Activated naive CD8-positive, alpha-beta T cell treated with anti-CD3 and anti-CD28 coated beads, Interleukin-2, amount 10 ng/mL, durations not matched to agents 7 days and 5 days (primary cell): Measurements from ENCODE around the gene GNL1. TPM values are rescaled to one million over a fixed set of nuclear protein-coding genes. Genes with fewer than 3 reads are reported as not detected.
A peak's percentile ranks its signal among the peaks of the same experiment; 100 is the strongest.
"Not testable (repeated sequence)": the region's sequence is repeated elsewhere in the genome, so short reads cannot be mapped to it uniquely, and the experiment has no call there.

Experiments used
- ATAC-seq: fragments of 150-1000 bp; cut with Tn5 transposase; one replicate; pipeline ENCODE4 v1.10.0; 2021; ENCODE audit warnings: low read depth, moderate library complexity
- POLR2A ChIA-PET: fragments of 350-600 bp; sonication (Branson Sonifier 250); formaldehyde crosslinking; loops from one replicate; lab custom pipeline; 2021; ENCODE audit warnings: antibody characterized with exemption; lab: Charles Lee
- DNase-seq: peaks from one replicate; pipeline ENCODE4 v3.0.0; 2021
- H3K27ac Mint-ChIP-seq: one replicate; pipeline ENCODE4 v1.8.0; 2022; ENCODE audit warnings: mild to moderate bottlenecking, mixed read lengths
- H3K27me3 Mint-ChIP-seq: one replicate; pipeline ENCODE4 v1.8.0; 2022; ENCODE audit warnings: mild to moderate bottlenecking, moderate library complexity, mixed read lengths
- H3K36me3 Mint-ChIP-seq: one replicate; pipeline ENCODE4 v1.8.0; 2021; ENCODE audit warnings: mild to moderate bottlenecking, mixed read lengths
- H3K4me1 Mint-ChIP-seq: one replicate; pipeline ENCODE4 v1.8.0; 2021; ENCODE audit warnings: mixed read lengths
- H3K4me3 Mint-ChIP-seq: one replicate; pipeline ENCODE4 v1.8.0; 2022; ENCODE audit warnings: mild to moderate bottlenecking, moderate library complexity, mixed read lengths
- H3K9me3 Mint-ChIP-seq: one replicate; pipeline ENCODE4 v1.8.0; 2021; ENCODE audit warnings: mixed read lengths
- total RNA-seq, 2 experiments: library from RNA; stranded (reverse); gene quantifications; one replicate each; pipeline ENCODE4 v1.2.3, GENCODE V29; 2021

Gene GNL1
- total RNA-seq, 2 experiments from 2014 or later: 84.3 to 88.6 TPM

- Mint-ChIP-seq H3K27me3 (no peaks in the 10 kb centered on the region), H3K36me3 (peaks cover 4% of the 10 kb centered on the region), H3K4me1 (peaks cover 28% of the 10 kb centered on the region), H3K27ac (peak overlapping the region; percentile 71), H3K9me3 (no peaks in the 10 kb centered on the region), H3K4me3 (peak overlapping the region; percentile 74)
- ATAC-seq: peak; percentile 62
- DNase-seq: no peak
- POLR2A ChIA-PET: interaction anchor here (0.7 to 4.8 kb wide), 13 partner anchors 10 to 603 kb away, joined by 3 to 54 read pairs (median 4); partner anchors contain the start of genes ABCF1, GNL1 and PRR3
Observed at GRCh38 chr6:30542404-30542725, 13.9 kb downstream of the GNL1 start.

- POLR2A ChIA-PET: interaction anchor here (0.5 to 4.8 kb wide), 17 partner anchors 9 to 1123 kb away, joined by 3 to 54 read pairs (median 4); partner anchors contain the start of genes ABCF1, GNL1, GPANK1 and PRR3
- H3K27me3 Mint-ChIP-seq: no peaks in the 10 kb centered on the region
- H3K4me3 Mint-ChIP-seq: peak overlapping the region; percentile 74
- DNase-seq (peak; percentile 82), ATAC-seq (peak; percentile 71)
- peaks cover 4% of the 10 kb centered on the region for H3K36me3 Mint-ChIP-seq
- H3K27ac Mint-ChIP-seq: peak overlapping the region; percentile 71
- no peaks in the 10 kb centered on the region for H3K9me3 Mint-ChIP-seq
- H3K4me1 Mint-ChIP-seq: peaks cover 28% of the 10 kb centered on the region
Observed at GRCh38 chr6:30541515-30542403, 14.5 kb downstream of the GNL1 start.

- Mint-ChIP-seq H3K4me3 (no peak overlapping the region), H3K27ac (no peak overlapping the region), H3K4me1 (peaks cover 14% of the 10 kb centered on the region), H3K9me3 (no peaks in the 10 kb centered on the region), H3K27me3 (no peaks in the 10 kb centered on the region), H3K36me3 (no peaks in the 10 kb centered on the region)
- DNase-seq: no peak
- POLR2A ChIA-PET: no interaction called here
- ATAC-seq: no peak
Observed at GRCh38 chr6:30537931-30538330, 18.4 kb downstream of the GNL1 start.

- H3K36me3 Mint-ChIP-seq: peaks cover 3% of the 10 kb centered on the region
- ATAC-seq: no peak
- no peak for DNase-seq
Observed at GRCh38 chr6:30533460-30534294, 22.6 kb downstream of the GNL1 start.

GRCh38 chr6:30530014-30530413 is 26.3 kb downstream of the GNL1 start:
- Mint-ChIP-seq H3K9me3 (peaks cover 3% of the 10 kb centered on the region), H3K27ac (peak overlapping the region; percentile 49), H3K27me3 (no peaks in the 10 kb centered on the region), H3K4me3 (no peak overlapping the region), H3K4me1 (peaks cover 18% of the 10 kb centered on the region), H3K36me3 (peaks cover 8% of the 10 kb centered on the region)
- POLR2A ChIA-PET: interaction anchor here (1.2 to 6.8 kb wide), 6 partner anchors 11 to 85 kb away, joined by 3 to 124 read pairs (median 6); no protein-coding TSS in a partner anchor
- DNase-seq: no peak
- no peak for ATAC-seq

More at GRCh38 chr6:30533460-30534294, 22.6 kb downstream of the GNL1 start:
- no peaks in the 10 kb centered on the region for H3K9me3 Mint-ChIP-seq
- H3K4me3 Mint-ChIP-seq: no peak overlapping the region
- no peaks in the 10 kb centered on the region for H3K27me3 Mint-ChIP-seq
- POLR2A ChIA-PET: interaction anchor here (1.7 to 6.8 kb wide), 2 partner anchors 32 to 41 kb away, joined by 9 to 124 read pairs; no protein-coding TSS in a partner anchor
- peaks cover 11% of the 10 kb centered on the region for H3K4me1 Mint-ChIP-seq
- H3K27ac Mint-ChIP-seq: no peak overlapping the region

- POLR2A ChIA-PET: interaction anchor here (1.2 to 6.8 kb wide), 6 partner anchors 11 to 85 kb away, joined by 3 to 124 read pairs (median 6); no protein-coding TSS in a partner anchor
- Mint-ChIP-seq H3K4me1 (peaks cover 18% of the 10 kb centered on the region), H3K27ac (peak overlapping the region; percentile 42)
- H3K9me3 Mint-ChIP-seq, H3K27me3 Mint-ChIP-seq, H3K4me3 Mint-ChIP-seq, H3K36me3 Mint-ChIP-seq, DNase-seq: not testable (repeated sequence)
- peak; percentile 41 for ATAC-seq
Observed at GRCh38 chr6:30529349-30529875, 26.9 kb downstream of the GNL1 start.

- DNase-seq, H3K27ac Mint-ChIP-seq, H3K27me3 Mint-ChIP-seq, ATAC-seq, H3K4me3 Mint-ChIP-seq, POLR2A ChIA-PET: not testable (repeated sequence)
- Mint-ChIP-seq H3K36me3 (peaks cover 24% of the 10 kb centered on the region), H3K4me1 (peaks cover 12% of the 10 kb centered on the region), H3K9me3 (peaks cover 15% of the 10 kb centered on the region)
Observed at GRCh38 chr6:30526444-30526843, 29.8 kb downstream of the GNL1 start.

- H3K36me3 Mint-ChIP-seq: peaks cover 35% of the 10 kb centered on the region
- H3K27me3 Mint-ChIP-seq, H3K4me3 Mint-ChIP-seq, ATAC-seq, H3K27ac Mint-ChIP-seq, DNase-seq: not testable (repeated sequence)
- peaks cover 10% of the 10 kb centered on the region for H3K4me1 Mint-ChIP-seq
- POLR2A ChIA-PET: interaction anchor here (0.8 kb wide), 1 partner anchor 32 kb away, joined by 3 read pairs; no protein-coding TSS in a partner anchor
- peaks cover 29% of the 10 kb centered on the region for H3K9me3 Mint-ChIP-seq
Observed at GRCh38 chr6:30521952-30522351, 34.3 kb downstream of the GNL1 start.

- POLR2A ChIA-PET: interaction anchor here (0.8 kb wide), 1 partner anchor 31 kb away, joined by 3 read pairs; no protein-coding TSS in a partner anchor
- not testable (repeated sequence) for H3K4me3 Mint-ChIP-seq, H3K27me3 Mint-ChIP-seq, DNase-seq, ATAC-seq, H3K27ac Mint-ChIP-seq
- Mint-ChIP-seq H3K36me3 (peaks cover 36% of the 10 kb centered on the region), H3K9me3 (peaks cover 29% of the 10 kb centered on the region), H3K4me1 (peaks cover 13% of the 10 kb centered on the region)
Observed at GRCh38 chr6:30521082-30521481, 35.2 kb downstream of the GNL1 start.

- H3K27me3 Mint-ChIP-seq: no peaks in the 10 kb centered on the region
- DNase-seq (no peak), ATAC-seq (no peak)
- no peak overlapping the region for H3K27ac Mint-ChIP-seq
- peaks cover 29% of the 10 kb centered on the region for H3K9me3 Mint-ChIP-seq
- H3K36me3 Mint-ChIP-seq: peaks cover 33% of the 10 kb centered on the region
- POLR2A ChIA-PET: no interaction called here
- peaks cover 12% of the 10 kb centered on the region for H3K4me1 Mint-ChIP-seq
- H3K4me3 Mint-ChIP-seq: no peak overlapping the region
Observed at GRCh38 chr6:30520522-30520921, 35.8 kb downstream of the GNL1 start.

- ATAC-seq, H3K27me3 Mint-ChIP-seq: not testable (repeated sequence)
- H3K4me3 Mint-ChIP-seq: peak overlapping the region; percentile 59
- H3K36me3 Mint-ChIP-seq: peaks cover 28% of the 10 kb centered on the region
- peak overlapping the region; percentile 76 for H3K27ac Mint-ChIP-seq
- DNase-seq: peak; percentile 61
- POLR2A ChIA-PET: interaction anchor here (0.5 to 11.6 kb wide), 8 partner anchors 9 to 217 kb away, joined by 3 to 286 read pairs (median 5); no protein-coding TSS in a partner anchor
- peaks cover 24% of the 10 kb centered on the region for H3K4me1 Mint-ChIP-seq
- H3K9me3 Mint-ChIP-seq: peaks cover 24% of the 10 kb centered on the region
Observed at GRCh38 chr6:30518505-30519145, 37.7 kb downstream of the GNL1 start.
